Tibial nerve (tissue), 4 donors: ENCODE data around the gene TPPP2. TPM values are rescaled to one million over a fixed set of nuclear protein-coding genes. Genes with fewer than 3 reads are reported as not detected.

ENCODE experiments used
- DNase-seq, 2 donors: peaks; one replicate each; pipeline ENCODE4 v3.0.0-alpha.2; 2019; ENCODE audit warnings: low spot score in 2 of 2
- H3K27ac ChIP-seq, 4 donors: fragments of 200-600 bp; sonication (generic) in 3 of 4; one replicate each; pipeline ENCODE4 v1.5.1; 2017 to 2019; ENCODE audit warnings: mild to moderate bottlenecking in 1 of 4
- H3K27me3 ChIP-seq, 2 donors: fragments of 200-600 bp; sonication (generic) in 1 of 2; one replicate each; pipeline versions ENCODE4 v1.5.1 to v1.6.0; 2017 to 2019
- H3K36me3 ChIP-seq, 3 donors: fragments of 200-600 bp; sonication (generic); one replicate each; pipeline ENCODE4 v1.5.1; 2018 to 2019
- H3K4me1 ChIP-seq, 4 donors: fragments of 200-600 bp; sonication (generic) in 3 of 4; one replicate each; pipeline ENCODE4 v1.5.1; 2017 to 2019
- H3K4me3 ChIP-seq, 4 donors: fragments of 200-600 bp; sonication (generic) in 3 of 4; one replicate each; pipeline ENCODE4 v1.5.1; 2017 to 2019; ENCODE audit warnings: mild to moderate bottlenecking in 1 of 4, moderate library complexity in 1 of 4
- H3K9me3 ChIP-seq, 4 donors: fragments of 200-600 bp; sonication (generic) in 3 of 4; one replicate each; pipeline ENCODE4 v1.5.1; 2017 to 2019
- EP300 ChIP-seq, 2 donors: sonication (generic); formaldehyde crosslinking; IDR thresholded peaks; one replicate each; pipeline ENCODE4 v1.6.1; 2017; ENCODE audit warnings: antibody characterized with exemption in 2 of 2, mild to moderate bottlenecking in 1 of 2
- POLR2A ChIP-seq, 2 donors: fragments of 450-650 bp; IDR thresholded peaks; one replicate each; pipeline ENCODE4 v1.6.1; 2017; ENCODE audit warnings: antibody characterized with exemption in 2 of 2, mild to moderate bottlenecking in 2 of 2, moderate library complexity in 2 of 2
- WGBS, 2 donors: methylation state at CpG; one replicate each; pipeline ENCODE4 v1.1.5; 2018; 5-methylcytosine and 5-hydroxymethylcytosine counted together
- total RNA-seq, 4 donors: library from RNA; depleted of rRNA; stranded (reverse); fragments of >200 nt; gene quantifications; one replicate each; pipeline ENCODE4 v1.1.0, GENCODE V29; 2016
- TF ChIP-seq, protein P1 (sequence below), 5 experiments: fragments of 200-600 bp in 3 of 5; fragments of 450-650 bp in 2 of 5; sonication (generic) in 3 of 5; IDR thresholded peaks; one replicate each; pipeline ENCODE4 v1.5.1; 2016 to 2019; ENCODE audit warnings: antibody characterized with exemption in 5 of 5, mild to moderate bottlenecking in 3 of 5, moderate library complexity in 2 of 5

The TPPP2 gene
- total RNA-seq, 4 donors from 2014 or later = not detected

DNA sequence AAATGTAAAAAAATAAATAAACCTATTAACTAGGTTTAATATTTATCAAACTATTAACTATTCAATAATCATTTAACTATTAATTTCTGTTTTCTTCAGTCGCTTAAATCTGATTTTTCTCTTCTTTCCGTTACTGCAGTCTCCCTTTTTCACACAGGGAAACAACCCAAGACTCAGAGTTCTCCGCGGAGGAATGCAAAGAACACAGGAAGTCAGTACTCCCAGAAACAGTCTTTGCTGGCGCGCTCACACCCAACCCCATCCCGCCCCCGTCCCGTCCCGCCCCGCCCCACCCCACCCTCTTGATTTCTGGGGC is 40.6 kb upstream of the TPPP2 start:
- peaks cover 0 to 32% (median 6%) of the 10 kb centered on the region in 3 donors for H3K36me3 ChIP-seq
- peaks cover 0 to 53% (median 20%) of the 10 kb centered on the region in 4 donors for H3K4me1 ChIP-seq
- no peaks in the 10 kb centered on the region for H3K9me3 ChIP-seq
- H3K4me3 ChIP-seq = peak overlapping the region in 3 of 4 donors; percentile 76 to 81 (median 80)
- TF ChIP-seq, protein P1, sequence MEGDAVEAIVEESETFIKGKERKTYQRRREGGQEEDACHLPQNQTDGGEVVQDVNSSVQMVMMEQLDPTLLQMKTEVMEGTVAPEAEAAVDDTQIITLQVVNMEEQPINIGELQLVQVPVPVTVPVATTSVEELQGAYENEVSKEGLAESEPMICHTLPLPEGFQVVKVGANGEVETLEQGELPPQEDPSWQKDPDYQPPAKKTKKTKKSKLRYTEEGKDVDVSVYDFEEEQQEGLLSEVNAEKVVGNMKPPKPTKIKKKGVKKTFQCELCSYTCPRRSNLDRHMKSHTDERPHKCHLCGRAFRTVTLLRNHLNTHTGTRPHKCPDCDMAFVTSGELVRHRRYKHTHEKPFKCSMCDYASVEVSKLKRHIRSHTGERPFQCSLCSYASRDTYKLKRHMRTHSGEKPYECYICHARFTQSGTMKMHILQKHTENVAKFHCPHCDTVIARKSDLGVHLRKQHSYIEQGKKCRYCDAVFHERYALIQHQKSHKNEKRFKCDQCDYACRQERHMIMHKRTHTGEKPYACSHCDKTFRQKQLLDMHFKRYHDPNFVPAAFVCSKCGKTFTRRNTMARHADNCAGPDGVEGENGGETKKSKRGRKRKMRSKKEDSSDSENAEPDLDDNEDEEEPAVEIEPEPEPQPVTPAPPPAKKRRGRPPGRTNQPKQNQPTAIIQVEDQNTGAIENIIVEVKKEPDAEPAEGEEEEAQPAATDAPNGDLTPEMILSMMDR (IDR thresholded peaks at IDR 0.05) = no peak
- no peak for TF ChIP-seq EP300 (IDR thresholded peaks at IDR 0.05)
- no peak for TF ChIP-seq POLR2A (IDR thresholded peaks at IDR 0.05)
- peak overlapping the region; percentile 77 to 91 (median 84) for H3K27ac ChIP-seq
- no peaks in the 10 kb centered on the region for H3K27me3 ChIP-seq
- 1 to 2% methylated on average over 11 of the region's 11 CpGs for WGBS, 2 donors
- DNase-seq = no peak

GRCh38 chr14:20989787-20990600 is 40.0 kb upstream of the TPPP2 start, which contains the start of gene METTL17:
Gene METTL17, plus strand, starts transcription at chr14:20989980. Its CDS starts 23 bp downstream, at chr14:20990003.
- TF ChIP-seq POLR2A (IDR thresholded peaks at IDR 0.05) = peak in 1 of 2 donors; percentile 56
- TF ChIP-seq EP300 (IDR thresholded peaks at IDR 0.05) = peak in 1 of 2 donors; percentile 88
- TF ChIP-seq, protein P1 (IDR thresholded peaks at IDR 0.05) = peak in 2 of 5 experiments; percentile 5 to 50
- peaks cover 0 to 37% (median 10%) of the 10 kb centered on the region in 3 donors for H3K36me3 ChIP-seq
- peak; percentile 84 to 88 for DNase-seq
- H3K27ac ChIP-seq = peak within 1 kb of the TSS; percentile 77 to 91 (median 84)
- H3K4me1 ChIP-seq = peaks cover 0 to 53% (median 20%) of the 10 kb centered on the region in 4 donors
- H3K9me3 ChIP-seq = no peaks in the 10 kb centered on the region
- no peaks in the 10 kb centered on the region for H3K27me3 ChIP-seq
- WGBS, 2 donors = 1 to 2% methylated on average over 33 to 41 of the region's 42 CpGs
- H3K4me3 ChIP-seq = peak within 1 kb of the TSS; percentile 72 to 81 (median 78)

DNA sequence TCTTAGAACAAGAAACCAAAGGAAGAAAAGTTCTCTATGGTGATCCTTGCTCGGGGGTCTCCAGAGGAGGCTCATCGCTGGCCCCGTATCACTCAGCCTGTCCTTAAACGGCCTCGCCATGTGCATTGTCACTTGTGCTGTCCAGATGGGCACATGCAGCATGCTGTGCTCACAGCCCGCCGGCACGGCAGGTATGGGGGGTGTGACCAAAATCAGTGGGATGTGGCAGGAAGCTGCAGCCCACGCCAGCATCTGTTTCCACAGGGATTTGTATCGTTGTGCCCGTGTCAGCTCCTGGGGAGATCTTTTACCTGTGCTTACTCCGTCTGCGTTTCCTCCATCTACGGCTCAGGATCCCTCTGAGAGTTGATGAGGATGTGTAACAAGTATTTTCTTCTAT is 33.5 kb upstream of the TPPP2 start:
- 82 to 89% methylated on average over 14 of the region's 14 CpGs for WGBS, 2 donors
- Histone ChIP-seq H3K36me3 (peaks cover 0 to 72% (median 29%) of the 10 kb centered on the region in 3 donors), H3K27ac (no peak overlapping the region), H3K4me3 (no peak overlapping the region), H3K4me1 (peaks cover 0 to 9% (median 2%) of the 10 kb centered on the region in 4 donors), H3K27me3 (no peaks in the 10 kb centered on the region), H3K9me3 (no peaks in the 10 kb centered on the region)
- no peak for DNase-seq
- no peak for TF ChIP-seq POLR2A (IDR thresholded peaks at IDR 0.05)

- Histone ChIP-seq H3K4me3 (no peak overlapping the region), H3K36me3 (peaks cover 0 to 66% (median 29%) of the 10 kb centered on the region in 3 donors), H3K27me3 (no peaks in the 10 kb centered on the region), H3K4me1 (peaks cover 0 to 3% (median 0%) of the 10 kb centered on the region in 4 donors), H3K27ac (no peak overlapping the region), H3K9me3 (no peaks in the 10 kb centered on the region)
- WGBS, 2 donors = 61 to 71% methylated on average over 4 of the region's 4 CpGs
- TF ChIP-seq, protein P1 (IDR thresholded peaks at IDR 0.05) = no peak
- no peak for TF ChIP-seq EP300 (IDR thresholded peaks at IDR 0.05)
- no peak for TF ChIP-seq POLR2A (IDR thresholded peaks at IDR 0.05)
- no peak for DNase-seq
Measured at GRCh38 chr14:20997115-20997514, 32.9 kb upstream of the TPPP2 start.

DNA sequence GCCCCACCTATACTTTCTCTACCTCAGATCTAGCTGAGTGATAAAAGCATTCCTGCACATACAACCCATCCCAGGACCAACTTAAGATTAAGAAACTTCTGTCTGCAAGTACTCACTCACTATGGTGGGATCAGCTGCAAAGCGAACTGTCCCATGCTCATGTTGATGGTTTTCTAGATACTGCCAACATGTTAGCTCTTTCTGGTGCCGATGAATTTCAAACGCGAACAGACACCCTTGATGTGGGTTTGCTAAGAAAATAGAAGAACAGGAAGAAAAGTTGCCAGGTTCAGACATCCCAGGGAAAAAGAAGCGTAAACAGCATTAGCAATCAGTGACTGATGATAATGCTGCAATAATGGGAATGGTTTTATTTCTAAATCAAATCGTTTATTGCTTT is 32.5 kb upstream of the TPPP2 start:
- TF ChIP-seq EP300 (IDR thresholded peaks at IDR 0.05) (no peak), POLR2A (IDR thresholded peaks at IDR 0.05) (no peak)
- TF ChIP-seq, protein P1 (IDR thresholded peaks at IDR 0.05) = no peak
- Histone ChIP-seq H3K4me1 (no peaks in the 10 kb centered on the region), H3K36me3 (peaks cover 0 to 62% (median 29%) of the 10 kb centered on the region in 3 donors), H3K27me3 (no peaks in the 10 kb centered on the region), H3K4me3 (no peak overlapping the region), H3K27ac (no peak overlapping the region), H3K9me3 (no peaks in the 10 kb centered on the region)
- DNase-seq = no peak
- 78 to 83% methylated on average over 6 of the region's 6 CpGs for WGBS, 2 donors
